ENCODE results near the gene GIMAP8. TPM values are rescaled to one million over a fixed set of nuclear protein-coding genes. Genes with fewer than 3 reads are reported as not detected.

Gene GIMAP8
- total and polyA plus RNA-seq, 7 donors = 4.4 to 11.9 (median 6.3) TPM

GRCh38 chr7:150476285-150476684, 25.9 kb downstream of the GIMAP8 start:
- 88 to 95% (median 92%) methylated on average over 3 of the region's 3 CpGs for WGBS, 3 donors
- Histone ChIP-seq H3K4me3 (no peak overlapping the region), H3K9me3 (no peaks in the 10 kb centered on the region), H3K4me1 (no peaks in the 10 kb centered on the region), H3K36me3 (ENCODE audit: insufficient read depth in 1 of 2, low read depth in 1 of 2) (no peaks in the 10 kb centered on the region), H3K27me3 (ENCODE audit: insufficient read depth in 3 of 3, low read length in 2 of 3) (no peaks in the 10 kb centered on the region), H3K27ac (no peak overlapping the region)
- no peak for DNase-seq
- TF ChIP-seq, protein P1, sequence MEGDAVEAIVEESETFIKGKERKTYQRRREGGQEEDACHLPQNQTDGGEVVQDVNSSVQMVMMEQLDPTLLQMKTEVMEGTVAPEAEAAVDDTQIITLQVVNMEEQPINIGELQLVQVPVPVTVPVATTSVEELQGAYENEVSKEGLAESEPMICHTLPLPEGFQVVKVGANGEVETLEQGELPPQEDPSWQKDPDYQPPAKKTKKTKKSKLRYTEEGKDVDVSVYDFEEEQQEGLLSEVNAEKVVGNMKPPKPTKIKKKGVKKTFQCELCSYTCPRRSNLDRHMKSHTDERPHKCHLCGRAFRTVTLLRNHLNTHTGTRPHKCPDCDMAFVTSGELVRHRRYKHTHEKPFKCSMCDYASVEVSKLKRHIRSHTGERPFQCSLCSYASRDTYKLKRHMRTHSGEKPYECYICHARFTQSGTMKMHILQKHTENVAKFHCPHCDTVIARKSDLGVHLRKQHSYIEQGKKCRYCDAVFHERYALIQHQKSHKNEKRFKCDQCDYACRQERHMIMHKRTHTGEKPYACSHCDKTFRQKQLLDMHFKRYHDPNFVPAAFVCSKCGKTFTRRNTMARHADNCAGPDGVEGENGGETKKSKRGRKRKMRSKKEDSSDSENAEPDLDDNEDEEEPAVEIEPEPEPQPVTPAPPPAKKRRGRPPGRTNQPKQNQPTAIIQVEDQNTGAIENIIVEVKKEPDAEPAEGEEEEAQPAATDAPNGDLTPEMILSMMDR (IDR thresholded peaks at IDR 0.05) = no peak
- no peak for ATAC-seq
- intact Hi-C loops (cut with DNase I) = loop anchor here in 1 of 2 donors (10.0 kb wide), 1 partner anchor 89 kb away; the partner anchor contains the start of gene GIMAP4

DNA sequence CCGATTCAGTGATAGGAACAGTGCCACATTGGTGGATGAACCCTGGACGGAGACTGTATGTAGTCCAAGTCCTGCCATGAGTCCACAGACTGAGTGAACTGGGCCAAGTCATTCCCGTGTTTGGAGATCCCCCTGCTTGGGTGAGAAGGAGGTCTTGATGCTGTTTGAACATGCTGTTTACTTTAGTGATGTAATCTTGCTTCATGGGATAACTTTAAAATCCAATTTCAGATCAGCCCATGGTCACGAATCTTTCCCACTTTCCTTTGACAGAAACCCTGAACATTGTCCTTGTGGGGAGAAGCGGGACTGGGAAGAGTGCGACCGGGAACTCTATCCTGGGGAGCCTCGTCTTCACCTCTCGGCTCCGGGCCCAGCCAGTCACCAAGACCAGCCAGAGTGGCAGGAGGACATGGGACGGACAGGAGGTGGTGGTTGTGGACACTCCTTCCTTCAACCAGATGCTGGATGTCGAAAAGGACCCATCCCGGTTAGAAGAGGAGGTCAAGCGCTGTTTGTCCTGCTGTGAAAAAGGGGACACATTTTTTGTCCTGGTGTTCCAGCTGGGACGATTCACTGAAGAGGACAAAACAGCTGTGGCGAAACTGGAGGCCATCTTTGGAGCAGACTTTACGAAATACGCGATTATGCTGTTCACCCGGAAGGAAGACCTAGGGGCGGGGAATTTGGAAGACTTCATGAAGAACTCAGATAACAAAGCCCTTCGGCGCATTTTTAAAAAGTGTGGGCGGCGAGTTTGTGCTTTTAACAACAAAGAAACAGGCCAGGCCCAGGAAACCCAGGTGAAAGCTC, 26.6 kb downstream of the GIMAP8 start:
- Histone ChIP-seq H3K9me3 (no peaks in the 10 kb centered on the region), H3K4me1 (no peaks in the 10 kb centered on the region), H3K36me3 (ENCODE audit: insufficient read depth in 1 of 2, low read depth in 1 of 2) (no peaks in the 10 kb centered on the region), H3K27ac (no peak overlapping the region), H3K27me3 (ENCODE audit: insufficient read depth in 3 of 3, low read length in 2 of 3) (no peaks in the 10 kb centered on the region), H3K4me3 (no peak overlapping the region)
- DNase-seq (no peak), ATAC-seq (no peak)
- intact Hi-C loops (cut with DNase I) = loop anchor here in 1 of 2 donors (10.0 kb wide), 1 partner anchor 88 kb away; the partner anchor contains the start of gene GIMAP4
- 85 to 88% (median 86%) methylated on average over 25 of the region's 25 CpGs for WGBS, 3 donors
- TF ChIP-seq, protein P1 (IDR thresholded peaks at IDR 0.05) = no peak

DNA sequence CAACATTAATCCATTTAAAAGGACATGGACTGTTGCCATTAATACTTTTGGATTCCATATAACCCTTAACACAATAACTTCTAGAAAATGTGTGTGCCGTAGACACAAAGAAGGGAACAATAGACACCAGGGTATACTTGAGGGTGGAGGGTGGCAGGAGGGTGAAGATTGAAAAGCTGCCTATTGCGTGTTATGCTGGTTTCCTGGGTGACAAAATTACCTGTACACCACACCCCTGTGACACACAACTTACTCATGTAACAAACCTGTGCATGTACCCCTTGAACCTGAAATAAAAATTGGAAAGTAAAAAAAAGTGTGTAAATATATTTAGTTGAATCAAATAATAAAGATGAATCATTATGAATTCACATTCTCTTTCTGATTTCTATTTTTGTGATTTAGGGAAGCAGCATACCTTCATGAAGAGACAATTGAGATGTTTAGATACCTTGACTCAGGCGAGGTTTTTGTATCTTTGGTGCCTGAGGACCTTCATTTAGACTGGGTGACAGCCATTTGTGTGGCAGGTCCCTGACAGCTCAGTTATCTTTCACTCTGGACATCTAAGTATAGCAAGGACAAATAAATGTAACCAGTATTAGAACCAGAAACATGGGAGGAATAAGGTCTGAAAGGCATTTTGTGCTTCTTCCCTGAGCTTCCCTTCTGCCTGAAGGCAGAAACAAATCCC, 28.7 kb downstream of the GIMAP8 start:
- Histone ChIP-seq H3K27ac (no peak overlapping the region), H3K36me3 (ENCODE audit: insufficient read depth in 1 of 2, low read depth in 1 of 2) (no peaks in the 10 kb centered on the region), H3K4me1 (no peaks in the 10 kb centered on the region), H3K27me3 (ENCODE audit: insufficient read depth in 3 of 3, low read length in 2 of 3) (no peaks in the 10 kb centered on the region), H3K4me3 (no peak overlapping the region), H3K9me3 (no peaks in the 10 kb centered on the region)
- intact Hi-C loops (cut with DNase I) = loop anchor here in 1 of 2 donors (10.0 kb wide), 1 partner anchor 86 kb away; the partner anchor contains the start of gene GIMAP4
- no peak for ATAC-seq
- TF ChIP-seq, protein P1 (IDR thresholded peaks at IDR 0.05) = no peak
- no peak for DNase-seq
- WGBS, 3 donors = 46 to 47% (median 46%) methylated on average over 3 of the region's 3 CpGs

DNA sequence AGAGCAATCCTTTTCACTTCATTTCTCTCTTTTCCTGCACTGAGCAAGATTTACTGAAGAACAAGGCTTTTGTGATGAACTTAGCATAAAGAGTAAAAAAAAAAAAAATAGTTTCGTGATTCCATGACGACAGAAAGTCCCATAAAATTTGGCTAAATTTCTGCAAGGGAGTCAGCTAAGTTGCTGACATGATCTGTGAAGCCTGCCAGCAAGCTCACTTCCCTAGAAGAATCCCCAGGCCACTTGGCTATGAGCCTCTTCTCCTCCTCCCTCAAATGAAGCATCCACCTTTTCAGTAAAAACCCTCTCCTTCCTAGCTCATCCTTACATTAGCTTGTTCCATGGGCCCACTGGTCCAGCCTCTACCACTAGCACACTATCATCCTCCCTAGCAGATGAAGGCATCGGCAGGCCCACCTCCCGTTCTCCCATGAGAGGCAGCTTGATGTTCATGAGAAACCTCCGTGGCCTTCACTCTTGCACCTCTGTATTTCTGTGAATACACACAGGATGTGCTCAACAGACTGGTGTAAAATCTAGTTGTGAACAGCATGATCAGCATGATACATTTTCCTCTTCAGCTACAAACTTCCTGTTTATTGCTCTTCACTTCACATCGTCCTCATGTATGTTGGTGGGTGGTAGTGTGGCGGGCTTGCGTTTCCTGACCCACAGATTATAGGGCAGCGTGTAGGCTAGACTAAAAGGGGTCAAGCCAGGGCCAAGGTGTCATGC, 30.9 kb downstream of the GIMAP8 start:
- H3K4me3 ChIP-seq = no peak overlapping the region
- H3K27ac ChIP-seq = no peak overlapping the region
- no peaks in the 10 kb centered on the region for H3K4me1 ChIP-seq
- no peaks in the 10 kb centered on the region for H3K36me3 ChIP-seq (ENCODE audit: insufficient read depth in 1 of 2, low read depth in 1 of 2)
- H3K27me3 ChIP-seq (ENCODE audit: insufficient read depth in 3 of 3, low read length in 2 of 3) = no peaks in the 10 kb centered on the region
- H3K9me3 ChIP-seq = no peaks in the 10 kb centered on the region
- TF ChIP-seq, protein P1 (IDR thresholded peaks at IDR 0.05) = no peak
- WGBS, 3 donors = 61 to 65% (median 65%) methylated on average over 9 of the region's 9 CpGs
- intact Hi-C loops (cut with DNase I) = no loop called here
- DNase-seq (no peak), ATAC-seq (no peak)
